ENCODE measurements around the gene C1orf35.

DNA sequence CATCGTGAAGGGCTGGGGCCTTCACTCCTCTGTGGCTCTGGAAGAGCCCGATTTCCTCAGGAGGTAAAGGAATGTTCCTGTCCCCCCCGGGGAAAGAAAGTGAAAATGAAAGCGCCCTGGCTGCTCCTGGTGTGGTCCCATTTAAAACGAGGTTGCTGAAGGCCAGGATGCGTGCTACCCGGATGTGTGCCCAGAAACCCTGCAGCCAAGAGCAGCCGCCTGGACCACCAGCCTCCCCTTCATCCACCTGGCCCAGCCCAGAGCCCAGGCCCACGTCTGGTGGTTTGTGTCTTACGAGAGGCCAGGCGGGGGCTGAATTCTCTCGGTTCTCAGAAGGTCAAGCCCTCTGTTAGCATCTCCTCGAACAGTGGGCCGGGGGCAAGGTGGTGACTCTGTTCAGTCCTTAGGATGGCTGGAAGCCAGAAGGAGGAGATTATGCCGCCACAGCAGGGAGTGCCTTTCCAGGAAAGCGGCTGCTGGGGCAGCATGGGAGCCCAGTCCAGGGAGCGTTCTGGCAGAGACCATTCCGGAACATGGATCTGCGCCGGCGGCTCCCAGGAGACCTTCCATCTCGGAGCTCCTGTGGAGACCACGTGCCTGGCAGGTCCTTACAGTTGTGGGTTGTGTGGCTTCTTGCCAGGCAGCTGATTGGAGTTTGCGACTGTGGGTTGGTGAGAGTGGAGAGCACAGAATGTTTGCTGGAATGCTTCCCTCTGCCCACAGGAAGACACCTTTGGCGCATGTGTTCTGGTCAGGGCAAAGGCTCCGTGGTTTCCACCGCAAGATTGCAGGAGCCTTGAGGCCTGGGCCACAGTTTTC is 38.3 kb upstream of the C1orf35 start:
- TF ChIP-seq CBFB (CRISPR knock-in tag; IDR thresholded peaks at IDR 0.05) (no peak), PHB2 (IDR thresholded peaks at IDR 0.05; ENCODE audit: low read depth) (no peak), KDM5B (IDR thresholded peaks at IDR 0.05; ENCODE audit: insufficient replicate concordance, low read depth, low read length) (no peak)
